DOHH2 (cell line): ENCODE results near the gene ESYT3.

ENCODE experiments used
- H3F3A ChIP-seq: fragments of 200-600 bp; sonication (generic), shearing (Covaris generic); 2 replicates; pipeline ENCODE4 v1.6.0; 2016; ENCODE audit warnings: antibody characterized with exemption, mild to moderate bottlenecking; ENCODE audit not compliant: control insufficient read depth, insufficient read depth
- H3K27ac ChIP-seq: fragments of 200-600 bp; sonication (generic); 2 replicates; pipeline ENCODE4 v1.5.1; 2014; ENCODE audit warnings: low read depth, mild to moderate bottlenecking, low read length, moderate library complexity
- H3K27me3 ChIP-seq: fragments of 200-600 bp; sonication (generic); 2 replicates; pipeline ENCODE4 v1.6.1; 2014; ENCODE audit warnings: mild to moderate bottlenecking, low read length, mixed read lengths; ENCODE audit not compliant: control insufficient read depth
- H3K36me3 ChIP-seq: fragments of 200-600 bp; sonication (generic); 2 replicates; pipeline ENCODE4 v1.6.1; 2014; ENCODE audit warnings: mild to moderate bottlenecking, low read length, moderate library complexity, mixed read lengths; ENCODE audit not compliant: control insufficient read depth
- H3K4me1 ChIP-seq: fragments of 200-600 bp; sonication (generic); 2 replicates; pipeline ENCODE4 v1.6.1; 2014; ENCODE audit warnings: mild to moderate bottlenecking, low read length, mixed read lengths; ENCODE audit not compliant: control insufficient read depth
- H3K4me2 ChIP-seq: fragments of 200-600 bp; sonication (generic); 2 replicates; pipeline ENCODE4 v1.6.0; 2014; ENCODE audit warnings: mild to moderate bottlenecking, low read length, moderate library complexity
- H3K4me3 ChIP-seq: fragments of 200-600 bp; sonication (generic); 2 replicates; pipeline ENCODE4 v1.5.1; 2014; ENCODE audit warnings: mild to moderate bottlenecking, low read length, mixed read lengths
- H3K79me2 ChIP-seq: fragments of 200-600 bp; sonication (generic); 2 replicates; pipeline ENCODE4 v1.6.1; 2014; ENCODE audit warnings: mild to moderate bottlenecking, low read length, mixed read lengths; ENCODE audit not compliant: control insufficient read depth
- H3K9me2 ChIP-seq: fragments of 200-600 bp; sonication (generic); replicated peaks from 2 replicates; pipeline ENCODE4 v1.6.1; 2014; ENCODE audit warnings: mild to moderate bottlenecking, low read length, mixed read lengths; ENCODE audit not compliant: control insufficient read depth
- H3K9me3 ChIP-seq: fragments of 200-600 bp; sonication (generic); 2 replicates; pipeline ENCODE4 v1.6.1; 2014; ENCODE audit warnings: antibody characterized with exemption, low read length, mixed read lengths; ENCODE audit not compliant: control insufficient read depth, insufficient read depth
- H4K20me1 ChIP-seq: fragments of 200-600 bp; sonication (generic); 2 replicates; pipeline ENCODE4 v1.6.0; 2014; ENCODE audit warnings: low read depth, mild to moderate bottlenecking, antibody characterized with exemption, low read length, moderate library complexity; ENCODE audit not compliant: control insufficient read depth, insufficient read depth
- CTCF ChIP-seq: fragments of 200-600 bp; sonication (generic); IDR thresholded peaks from one replicate; pipeline ENCODE4 v1.5.1; 2014; ENCODE audit warnings: antibody characterized with exemption, mild to moderate bottlenecking, low read depth, low read length; ENCODE audit not compliant: poor library complexity, severe bottlenecking
- EZH2phosphoT487 ChIP-seq: fragments of 200-600 bp; sonication (generic); IDR thresholded peaks from 2 replicates; pipeline ENCODE4 v1.6.1; 2017; ENCODE audit warnings: borderline replicate concordance, mild to moderate bottlenecking, antibody characterized with exemption, low read length, moderate library complexity, mixed read lengths

ESYT3 gene

GRCh38 chr3:138448631-138449030 is 14.2 kb downstream of the ESYT3 start:
- H3K9me2 ChIP-seq = no peaks in the 10 kb centered on the region
- H4K20me1 ChIP-seq = no peaks in the 10 kb centered on the region
- no peaks in the 10 kb centered on the region for H3F3A ChIP-seq
- no peaks in the 10 kb centered on the region for H3K36me3 ChIP-seq
- H3K4me1 ChIP-seq = no peaks in the 10 kb centered on the region
- TF ChIP-seq EZH2phosphoT487 (no peak), CTCF (no peak)
- no peak overlapping the region for H3K4me2 ChIP-seq
- H3K27ac ChIP-seq = no peak overlapping the region
- no peaks in the 10 kb centered on the region; the same call in 1 of the 2 replicates for H3K27me3 ChIP-seq
- H3K9me3 ChIP-seq = no peaks in the 10 kb centered on the region
- no peak overlapping the region for H3K4me3 ChIP-seq
- no peaks in the 10 kb centered on the region for H3K79me2 ChIP-seq

- Histone ChIP-seq H3K4me1 (no peaks in the 10 kb centered on the region), H4K20me1 (no peaks in the 10 kb centered on the region), H3K79me2 (no peaks in the 10 kb centered on the region), H3K4me2 (no peak overlapping the region), H3K27me3 (no peaks in the 10 kb centered on the region; the same call in 1 of the 2 replicates), H3F3A (no peaks in the 10 kb centered on the region), H3K36me3 (no peaks in the 10 kb centered on the region), H3K9me3 (no peaks in the 10 kb centered on the region), H3K27ac (no peak overlapping the region), H3K9me2 (no peaks in the 10 kb centered on the region), H3K4me3 (no peak overlapping the region)
- TF ChIP-seq EZH2phosphoT487 (no peak), CTCF (no peak)
Observed at GRCh38 chr3:138449490-138449889, 15.1 kb downstream of the ESYT3 start.

GRCh38 chr3:138450181-138450580 is 15.8 kb downstream of the ESYT3 start:
- Histone ChIP-seq H3K4me2 (no peak overlapping the region), H3K4me1 (no peaks in the 10 kb centered on the region), H3K36me3 (no peaks in the 10 kb centered on the region), H3K27me3 (no peaks in the 10 kb centered on the region; the same call in 1 of the 2 replicates), H4K20me1 (no peaks in the 10 kb centered on the region), H3K79me2 (no peaks in the 10 kb centered on the region), H3K27ac (no peak overlapping the region), H3F3A (no peaks in the 10 kb centered on the region), H3K9me2 (no peaks in the 10 kb centered on the region), H3K4me3 (no peak overlapping the region), H3K9me3 (no peaks in the 10 kb centered on the region)
- TF ChIP-seq EZH2phosphoT487 (no peak), CTCF (no peak)
